Stimulated activated CD8-positive, alpha-beta memory T cell treated with anti-CD3 and anti-CD28 coated beads, Interleukin-12 subunit alpha, Interleukin-12 subunit beta, amount 100 ng/mL, for 24 hours (primary cell): ENCODE measurements around the gene PPL.
"Not testable (repeated sequence)": the region's sequence is repeated elsewhere in the genome, so short reads cannot be mapped to it uniquely, and the experiment has no call there.

Experiments
- DNase-seq: peaks from one replicate; pipeline ENCODE4 v3.0.0-alpha.2; 2020; ENCODE audit errors: extremely low read depth

PPL gene

DNA sequence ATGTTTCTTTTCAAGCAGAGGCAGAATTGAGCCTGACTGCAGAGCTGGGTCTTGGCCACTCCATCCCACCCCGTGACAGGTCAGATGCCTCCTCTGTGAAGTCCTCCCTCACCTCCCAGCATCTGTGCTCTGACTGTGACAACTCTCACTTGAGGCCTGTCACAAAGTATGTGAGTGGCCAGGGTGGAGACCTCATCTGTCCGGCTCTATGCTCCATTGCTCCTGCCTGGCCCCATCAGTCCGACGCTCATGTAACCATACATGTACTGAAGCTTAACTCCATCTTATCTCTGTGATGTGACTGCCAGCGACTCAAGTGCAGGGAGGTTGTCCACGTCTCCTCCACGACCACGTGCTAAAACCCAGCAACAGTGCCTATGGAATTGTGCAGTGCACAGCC is 3.5 kb downstream of the PPL start:
- DNase-seq: no peak

DNA sequence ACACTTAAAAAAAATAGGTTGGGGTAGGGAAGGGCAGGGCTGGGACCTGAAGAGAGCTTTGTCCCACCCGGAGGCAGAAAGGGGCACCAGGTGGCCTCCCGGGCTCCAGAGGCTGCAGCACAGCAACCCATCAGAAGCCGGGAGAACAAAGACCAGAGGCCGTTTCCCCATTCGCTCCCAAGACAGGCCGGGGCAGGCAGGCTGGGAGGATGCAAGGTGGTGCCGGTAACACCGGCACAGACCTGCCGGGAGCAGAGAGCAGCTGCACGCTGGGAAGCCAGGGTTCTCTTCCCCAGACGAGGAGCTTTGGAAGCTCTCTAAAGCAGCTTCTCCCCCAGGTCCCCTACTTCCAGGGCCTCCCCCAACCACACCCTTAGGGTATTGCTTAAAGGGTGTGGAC is 5.6 kb downstream of the PPL start:
- DNase-seq: no peak

DNA sequence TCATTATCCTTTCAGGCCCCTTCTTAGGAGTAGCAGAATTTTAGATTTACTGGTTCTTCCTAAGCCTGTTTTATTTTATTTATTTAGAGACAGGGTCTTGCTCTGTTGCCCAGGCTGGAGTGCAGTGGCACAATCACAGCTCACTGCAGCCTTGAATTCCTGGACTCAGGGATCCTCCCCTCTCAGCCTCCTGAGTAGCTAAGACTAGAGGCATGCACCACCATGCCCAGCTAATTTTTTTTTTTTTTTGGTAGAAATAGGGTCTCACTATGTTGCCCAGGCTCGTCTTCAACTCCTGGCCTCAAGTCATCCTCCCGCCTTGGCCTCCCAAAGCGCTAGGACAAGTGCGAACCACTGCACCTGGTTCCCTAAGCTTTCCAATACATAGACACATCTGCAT is 7.3 kb downstream of the PPL start:
- DNase-seq: not testable (repeated sequence)

DNA sequence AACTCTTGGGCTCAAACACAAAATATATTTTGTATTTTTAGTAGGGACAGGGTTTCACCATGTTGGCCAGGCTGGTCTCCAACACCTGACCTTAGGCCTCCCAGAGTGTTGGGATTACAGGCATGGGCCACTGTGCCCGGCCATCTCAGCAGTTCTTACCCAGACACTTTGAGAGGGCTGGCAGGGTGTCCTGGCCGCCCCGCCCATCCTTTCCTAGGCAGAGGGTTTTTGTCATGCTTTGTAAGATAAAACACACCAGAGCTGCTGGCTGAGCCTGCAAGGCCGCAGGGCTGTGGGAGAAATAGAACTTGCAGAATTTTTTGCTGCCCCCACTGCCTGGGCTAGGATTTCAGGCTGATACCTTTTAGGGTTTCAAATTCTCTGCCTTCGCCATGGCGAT is 8.7 kb downstream of the PPL start:
- no peak for DNase-seq

DNA sequence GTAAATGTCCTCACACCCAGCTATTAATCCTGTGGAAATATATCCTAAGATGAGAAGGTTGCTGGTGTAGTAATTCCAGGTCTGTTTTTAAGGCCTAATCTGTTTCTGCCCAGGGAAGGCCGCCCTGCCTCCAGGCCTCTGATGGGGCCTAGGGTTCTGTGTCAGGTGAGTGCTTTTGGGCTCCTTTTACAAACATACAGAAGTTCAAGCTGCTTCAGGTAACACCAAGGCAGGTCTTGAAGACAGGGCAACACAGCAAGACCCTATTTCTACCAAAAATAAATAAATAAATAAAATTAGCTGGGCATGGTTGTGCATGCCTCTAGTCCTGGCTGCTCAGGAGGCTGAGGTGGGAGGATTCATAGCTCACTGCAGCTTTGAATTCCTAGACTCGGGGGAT is 9.3 kb downstream of the PPL start:
- no peak for DNase-seq

DNA sequence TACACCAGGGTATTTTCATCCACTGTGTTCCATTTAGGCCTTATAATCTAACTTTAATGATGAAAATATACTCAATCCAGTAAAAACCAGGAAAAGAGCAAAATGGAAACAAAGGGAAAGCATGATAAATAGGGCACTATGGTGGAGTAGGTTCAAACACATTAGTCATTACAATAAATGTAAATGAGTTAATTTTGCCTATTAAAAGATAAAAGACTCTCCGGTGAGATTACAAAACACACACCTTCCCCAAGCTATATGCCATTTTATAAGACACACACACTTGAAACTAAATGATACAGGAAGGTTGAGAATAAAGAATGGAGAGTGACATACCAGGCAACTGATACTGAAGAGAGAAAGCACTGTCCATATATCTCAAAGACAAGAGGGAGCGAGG is 10.0 kb downstream of the PPL start:
- no peak for DNase-seq

DNA sequence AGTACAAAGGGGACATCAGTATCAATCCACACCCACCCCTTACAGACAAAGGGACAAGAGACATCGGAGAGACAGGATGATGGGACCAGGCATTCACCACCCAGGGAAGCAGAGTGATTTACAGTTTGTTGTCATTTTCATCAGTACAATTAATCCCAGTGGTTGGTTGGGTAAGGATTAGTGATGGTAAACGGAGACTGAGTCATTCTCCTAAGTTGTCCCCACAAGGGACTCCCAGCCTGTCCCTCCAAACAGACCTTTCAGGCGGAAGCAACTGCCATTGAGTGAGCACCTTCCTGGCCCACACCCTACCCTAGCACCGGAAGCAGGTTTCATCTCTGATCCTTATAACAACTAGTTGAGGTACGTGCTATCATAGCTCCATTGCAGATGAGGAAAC is 11.2 kb downstream of the PPL start:
- no peak for DNase-seq

DNA sequence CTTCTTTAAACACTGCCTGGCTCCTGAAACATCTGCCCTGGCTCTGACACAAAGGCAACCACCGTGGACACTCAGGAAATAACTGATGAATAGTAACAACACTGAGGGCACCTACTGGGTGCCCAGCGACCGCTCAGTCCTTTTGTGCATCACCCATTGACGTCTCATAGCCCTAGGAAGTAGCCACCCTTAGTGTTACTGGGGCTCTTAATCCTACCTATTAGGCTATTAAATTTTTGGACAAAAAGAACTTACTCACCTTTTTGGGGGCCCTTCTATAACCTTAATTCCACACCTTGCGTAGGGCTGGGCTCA is 11.7 kb downstream of the PPL start:
- no peak for DNase-seq

DNA sequence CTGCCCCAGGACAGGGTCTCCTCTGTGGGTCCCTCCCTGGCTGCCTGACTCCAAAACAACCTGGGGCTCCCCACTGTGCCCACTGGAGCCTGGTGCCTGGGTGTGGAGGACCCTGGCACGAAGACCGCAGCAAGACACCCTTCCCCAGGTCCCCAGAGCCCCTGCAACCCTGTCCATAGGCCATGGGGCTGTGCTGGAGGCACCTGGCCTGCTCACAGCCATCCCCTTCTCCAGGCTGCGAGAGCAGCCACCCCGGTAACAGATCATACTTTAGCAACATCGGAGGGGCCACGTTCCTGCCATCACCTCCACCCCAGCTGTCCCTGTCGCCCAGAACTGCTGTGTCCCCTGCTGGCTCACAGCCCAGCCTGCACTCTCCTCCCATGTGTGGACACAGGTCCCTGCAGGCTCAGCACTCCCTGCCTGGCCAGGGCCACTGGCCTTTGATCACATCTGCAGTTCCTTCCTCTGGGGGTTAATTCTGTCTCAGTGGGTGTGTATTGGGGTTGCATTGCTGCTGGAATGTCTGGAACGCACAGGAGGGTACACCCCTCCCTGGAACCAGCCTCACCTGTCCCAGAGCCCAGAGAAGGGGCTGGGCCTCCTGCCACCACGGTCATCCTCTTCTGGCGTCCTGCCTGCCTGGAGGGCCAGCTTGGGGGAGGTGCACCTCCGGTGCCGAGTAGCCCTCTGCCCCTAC is 12.2 kb downstream of the PPL start:
- DNase-seq: no peak

DNA sequence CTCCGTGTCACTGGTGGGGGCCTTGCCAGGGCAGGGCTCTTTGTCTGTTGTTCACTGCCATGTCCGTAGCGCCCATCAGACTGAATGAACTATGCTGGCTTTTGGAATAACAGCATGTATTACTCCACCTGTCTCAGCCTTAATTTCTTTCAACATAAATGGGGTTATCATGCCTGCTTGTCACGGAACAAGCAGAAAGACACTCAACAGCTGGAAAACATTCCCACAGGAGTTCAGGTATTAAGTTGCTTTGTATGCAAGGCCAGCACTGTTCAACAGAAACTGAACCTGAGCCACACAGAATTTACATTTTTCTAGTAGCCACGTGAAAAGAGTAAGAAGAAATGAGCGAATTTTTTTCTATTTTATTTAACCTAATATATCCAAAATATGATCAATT is 13.1 kb downstream of the PPL start:
- DNase-seq: no peak

DNA sequence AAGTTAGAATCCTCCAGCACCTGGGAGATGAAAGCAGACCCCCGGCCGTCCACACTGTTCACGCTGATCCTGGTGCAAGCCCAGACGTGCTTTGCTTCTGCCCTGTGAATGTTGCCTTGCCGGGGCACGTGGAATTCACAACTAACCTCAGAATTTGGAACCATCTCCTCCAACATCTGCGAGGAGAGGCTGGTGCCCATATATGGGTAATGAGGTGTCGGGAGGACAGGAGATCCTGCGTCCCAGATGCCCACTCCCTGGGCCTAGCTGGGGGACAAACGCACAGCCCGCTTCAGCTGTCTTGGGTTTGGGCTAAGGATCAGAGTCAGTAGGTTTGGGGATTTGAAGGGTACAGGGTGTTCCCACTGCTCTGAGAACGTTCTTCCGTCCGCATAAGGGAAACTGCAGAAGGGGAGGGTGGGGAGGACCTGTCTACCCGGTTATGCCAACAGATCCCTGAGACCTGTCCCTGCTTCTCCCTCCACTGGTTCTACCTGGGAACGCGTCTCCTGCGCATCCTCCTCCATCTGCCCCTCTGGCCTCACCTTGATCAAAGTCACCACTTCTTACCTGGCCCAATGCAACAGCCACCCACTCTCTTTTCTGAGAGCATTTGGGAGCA is 14.1 kb downstream of the PPL start:
- DNase-seq: no peak

DNA sequence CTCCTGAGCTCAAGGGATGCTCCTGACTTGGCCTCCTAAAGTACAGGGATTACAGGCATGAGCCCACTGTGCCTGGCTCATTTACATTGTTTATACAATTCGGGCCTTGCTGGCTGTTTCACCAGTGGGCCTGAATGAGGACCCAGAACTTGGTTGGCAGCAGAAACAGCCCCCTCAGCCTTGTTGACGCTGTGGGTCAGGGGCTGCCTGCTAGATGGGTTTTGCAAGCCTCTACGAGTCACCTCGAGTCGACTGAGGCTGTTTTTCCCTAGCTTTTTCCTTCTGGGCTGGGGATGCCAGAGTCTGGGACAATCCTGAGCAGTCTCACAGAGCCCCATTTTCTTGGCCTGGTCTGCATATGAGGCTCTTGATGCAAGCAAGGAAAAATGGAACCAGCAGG is 16.1 kb downstream of the PPL start:
- no peak for DNase-seq

DNA sequence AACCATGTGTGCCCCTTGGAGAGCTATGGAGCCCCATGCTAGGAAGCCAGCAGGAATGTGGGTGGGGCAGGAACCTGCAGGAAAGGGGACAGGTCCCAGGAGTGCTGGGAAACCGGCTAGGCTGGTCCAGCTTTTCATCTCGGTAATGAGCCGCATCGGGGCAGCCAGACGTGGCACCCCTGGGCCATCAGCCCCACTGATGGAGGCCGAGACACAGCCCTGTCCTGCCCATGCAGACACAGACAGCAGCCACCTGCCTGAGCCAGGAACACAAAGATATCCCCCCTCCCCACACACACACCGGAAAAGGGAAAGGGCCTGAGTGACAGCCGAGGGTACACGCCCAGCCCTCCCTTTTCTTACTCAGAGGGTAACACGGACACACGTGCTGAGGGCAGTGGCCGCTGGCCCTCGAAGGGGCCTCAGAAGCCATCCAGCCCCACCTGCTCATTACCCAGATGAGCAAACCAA is 18.1 kb downstream of the PPL start:
- DNase-seq: no peak

DNA sequence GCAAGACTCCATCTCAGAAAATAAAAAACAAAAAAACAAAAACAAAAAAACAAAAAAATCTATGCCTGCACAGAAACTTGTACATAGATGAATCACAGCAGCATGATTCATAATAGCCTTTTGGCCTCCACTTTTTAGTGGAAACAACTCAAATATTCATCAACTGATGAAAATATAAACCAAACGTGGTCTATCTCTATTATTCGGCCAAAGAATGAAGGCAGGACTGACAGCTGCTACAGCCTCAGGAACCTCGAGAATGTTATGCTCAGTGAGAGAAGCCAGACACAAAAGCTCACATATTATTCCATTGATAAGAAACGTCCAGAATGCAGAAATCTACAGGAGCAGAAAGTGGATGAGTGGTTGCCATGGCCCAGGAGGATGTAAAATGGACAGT is 19.8 kb downstream of the PPL start:
- no peak for DNase-seq

DNA sequence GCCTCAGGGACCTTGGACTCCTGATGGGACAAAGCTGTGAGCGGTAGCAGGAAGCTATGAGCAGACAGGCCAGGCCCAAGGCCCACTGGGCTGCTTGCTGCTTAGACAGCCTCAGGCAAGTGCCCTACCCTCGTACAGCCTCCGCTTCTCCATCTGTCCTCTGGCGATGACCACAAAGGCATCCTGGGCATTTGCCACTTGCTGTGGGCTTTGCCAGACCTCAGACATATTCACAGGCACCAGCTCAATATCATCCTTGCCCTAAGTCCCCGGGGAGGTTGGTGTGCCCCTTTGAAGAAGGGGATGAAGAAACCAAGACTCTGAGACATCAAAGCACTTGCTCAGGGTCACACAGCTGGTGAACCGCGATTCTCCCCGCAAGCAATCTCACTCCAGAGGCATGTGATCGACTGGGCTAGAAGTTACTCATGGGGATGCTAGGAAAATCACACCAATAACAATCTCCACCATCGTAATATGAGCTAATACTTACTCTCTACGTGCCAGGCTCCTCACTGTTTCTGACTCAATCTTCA is 21.7 kb downstream of the PPL start:
- no peak for DNase-seq

DNA sequence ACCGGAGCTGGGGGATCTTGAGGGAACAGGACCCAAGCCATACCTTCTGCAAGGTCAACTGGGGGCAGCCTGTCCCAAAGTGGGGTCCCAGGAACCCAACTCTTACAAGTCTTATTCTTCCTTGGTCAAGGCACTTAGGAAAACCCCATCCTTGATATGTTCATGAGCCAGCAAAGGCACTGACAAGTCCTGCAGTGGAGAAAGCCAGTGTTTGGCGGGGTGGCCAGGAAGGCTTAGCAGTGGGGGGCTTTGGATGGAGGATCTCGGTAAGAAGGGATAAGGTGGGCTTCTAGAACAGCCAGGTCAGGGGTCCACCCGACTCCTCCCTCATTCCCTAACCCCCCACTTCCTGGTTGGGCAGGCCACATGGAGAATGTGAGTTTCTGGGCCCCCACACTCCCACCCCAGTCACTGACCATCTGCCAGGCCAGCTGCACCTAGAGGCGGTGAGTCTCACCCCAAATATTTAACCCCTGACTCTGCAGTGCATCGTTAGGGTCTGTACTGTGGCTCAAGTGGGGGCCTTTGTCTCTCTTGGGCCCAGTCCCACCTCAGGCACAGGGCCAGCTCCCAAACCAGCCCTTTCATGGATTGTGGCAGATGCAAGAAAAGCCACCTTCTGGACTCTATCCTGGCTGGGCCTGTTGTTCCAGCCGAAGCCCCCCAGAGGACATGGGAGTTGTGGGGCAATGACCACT is 22.3 kb downstream of the PPL start:
- DNase-seq: no peak

DNA sequence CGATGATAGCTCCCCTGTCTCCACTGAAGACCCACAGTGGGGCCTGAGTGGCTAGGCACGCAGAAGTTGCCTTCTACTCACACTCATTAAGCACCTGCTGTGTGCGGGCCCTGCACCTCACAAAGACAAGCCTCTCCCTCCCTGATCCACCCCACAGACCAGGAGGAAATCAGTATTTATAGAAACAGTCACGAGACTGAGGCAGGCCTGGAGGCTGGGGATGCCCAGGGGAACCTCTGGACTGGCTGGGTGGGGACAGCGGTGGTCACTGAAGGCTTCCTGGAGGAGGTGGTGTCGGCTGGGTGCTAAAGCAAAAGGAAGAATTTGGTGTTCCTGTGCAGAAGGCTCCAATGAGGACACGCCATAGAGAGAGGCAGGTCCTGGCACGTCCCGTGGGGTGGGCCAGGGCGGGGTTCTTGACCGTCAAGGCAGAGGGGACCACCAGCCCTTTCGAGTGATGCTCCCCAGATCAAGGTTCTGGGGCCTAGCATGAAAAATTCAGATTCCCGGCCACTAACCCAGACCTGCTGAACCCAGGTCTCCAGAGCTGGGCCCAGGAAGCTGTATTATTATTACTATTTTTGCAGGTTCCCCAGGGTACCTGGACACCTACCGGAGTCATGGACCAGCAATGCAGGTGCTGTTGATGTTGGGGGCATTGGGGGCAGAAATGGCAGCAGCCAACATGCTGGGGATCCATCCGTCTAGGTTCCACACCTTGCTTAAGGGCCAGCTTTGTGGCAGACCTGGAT is 23.0 kb downstream of the PPL start:
- DNase-seq: no peak

DNA sequence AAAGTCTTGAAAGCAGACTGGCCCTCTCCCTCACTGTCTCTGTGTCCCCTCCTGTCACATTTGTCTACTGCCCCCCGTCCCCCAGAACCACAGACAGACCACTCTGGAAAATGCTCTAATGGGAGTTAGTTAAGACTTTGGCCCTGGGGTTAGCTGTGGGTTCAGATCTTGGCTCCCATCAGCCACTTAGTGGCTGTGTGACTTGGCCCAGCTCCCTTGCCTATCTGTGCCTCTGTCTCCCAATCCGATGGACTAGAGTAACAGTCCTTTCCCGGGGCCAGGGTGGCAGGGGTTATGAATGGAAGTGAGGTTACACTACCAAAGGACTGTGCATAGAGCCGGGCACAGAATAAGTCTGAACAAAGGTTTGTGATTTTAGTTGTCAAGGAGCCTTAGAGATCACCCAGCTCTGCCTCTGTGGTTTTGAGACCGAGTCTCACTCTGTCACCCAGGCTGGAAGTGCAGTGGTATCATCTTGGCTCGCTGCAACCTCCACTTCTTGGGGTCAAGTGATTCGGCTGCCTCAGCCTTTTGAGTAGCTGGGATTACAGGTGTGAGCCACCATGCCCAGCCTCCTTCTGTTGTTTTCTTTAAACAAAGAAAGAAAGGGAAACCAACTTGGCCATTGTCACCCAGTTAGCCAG is 23.7 kb downstream of the PPL start:
- no peak for DNase-seq

DNA sequence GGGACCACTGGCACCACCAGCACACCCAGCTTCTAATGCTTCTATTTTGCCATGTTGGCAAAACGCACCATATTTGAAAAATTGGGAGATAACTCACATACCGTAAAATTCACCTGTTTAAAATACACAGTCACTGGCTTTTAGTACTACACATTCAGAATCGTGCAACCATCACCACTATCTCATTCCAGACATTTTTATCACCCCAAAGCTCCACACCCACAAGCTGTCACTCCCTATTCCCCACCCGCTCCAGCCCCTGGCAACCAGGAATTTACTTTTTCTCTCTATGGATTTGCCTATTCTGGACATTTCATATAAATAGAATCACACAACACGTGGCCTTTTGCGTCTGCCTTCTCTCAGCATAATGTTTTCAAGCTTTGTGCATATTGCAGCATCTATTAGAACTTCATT is 25.0 kb downstream of the PPL start:
- DNase-seq: no peak

DNA sequence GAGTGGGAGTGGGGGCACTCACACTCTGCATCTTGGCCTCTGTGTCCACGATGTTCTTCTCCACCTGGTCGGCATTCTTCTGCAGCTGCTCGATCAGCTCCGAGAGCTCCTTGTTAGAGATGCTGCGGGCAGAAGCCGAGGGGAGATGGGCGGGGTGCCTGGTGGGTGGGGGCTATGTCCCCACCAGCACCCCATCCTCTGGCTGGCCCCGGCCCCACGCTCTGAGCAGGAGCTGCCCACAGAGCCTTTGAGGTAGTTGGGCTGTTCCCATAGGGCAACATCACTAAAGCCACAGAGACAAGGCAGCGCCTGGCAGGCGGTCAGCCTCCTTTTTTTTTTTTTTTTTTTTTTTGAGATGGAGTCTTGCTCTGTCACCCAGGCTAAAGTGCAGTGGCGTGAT is 26.1 kb downstream of the PPL start:
- no peak for DNase-seq

DNA sequence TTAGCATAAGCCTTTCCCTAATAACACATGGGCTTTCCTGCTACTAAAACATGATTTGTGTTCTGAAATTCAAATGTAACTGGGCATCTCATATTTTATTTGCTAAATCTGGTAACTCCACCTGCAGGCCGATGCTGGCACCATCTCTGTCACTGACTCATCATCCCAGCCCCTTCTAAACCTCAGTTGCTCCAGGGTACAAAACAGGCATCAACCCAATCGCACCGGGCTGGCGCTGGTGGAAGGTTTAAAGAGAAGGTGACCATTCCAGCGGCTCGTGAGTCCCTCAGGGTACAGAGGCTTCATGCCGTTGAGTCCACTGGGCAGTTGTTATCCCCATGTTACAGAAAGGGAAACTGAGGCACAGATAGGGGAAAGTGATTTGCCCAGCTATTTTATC is 27.1 kb downstream of the PPL start:
- no peak for DNase-seq

DNA sequence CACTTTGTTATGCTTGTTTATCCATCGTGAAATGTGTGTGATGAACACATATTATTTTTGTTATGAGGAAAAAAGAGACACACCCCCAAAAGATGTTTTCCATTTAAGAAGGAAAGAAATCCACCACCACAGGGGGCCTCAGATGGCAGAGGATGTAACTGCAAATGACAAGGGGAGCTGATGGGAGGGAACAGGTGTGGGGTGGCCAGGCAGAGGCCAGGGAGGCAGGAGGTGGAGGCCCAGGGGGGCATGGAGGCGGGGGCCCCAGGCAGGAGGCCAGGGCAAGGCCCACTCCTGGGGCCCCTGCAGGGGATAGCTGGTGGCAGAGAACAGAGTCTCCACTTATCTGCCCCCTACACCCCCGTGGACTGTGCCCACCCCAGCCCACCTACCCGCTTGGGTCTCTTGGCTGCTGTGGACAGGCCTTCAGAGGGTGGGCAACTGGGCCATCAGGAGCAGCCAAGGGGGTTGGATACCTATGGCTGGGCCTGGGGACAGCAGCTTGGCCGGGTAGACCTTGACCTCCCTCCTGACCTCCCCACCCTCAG is 28.0 kb downstream of the PPL start:
- DNase-seq: no peak
